Activated B cell treated with CpG ODN at 0.5 μM for 24 hours (primary cell): Measurements from ENCODE around the gene FAM117B. TPM values are rescaled to one million over a fixed set of nuclear protein-coding genes. Genes with fewer than 3 reads are reported as not detected.
A peak's percentile ranks its signal among the peaks of the same experiment; 100 is the strongest.

Experiments
- ATAC-seq: fragments of 200-7000 bp; cut with Tn5 transposase; one replicate; pipeline ENCODE4 v1.10.0; 2021; ENCODE audit warnings: low read depth, mild to moderate bottlenecking, moderate library complexity
- CTCF ChIA-PET: fragments of 350-600 bp; sonication (Branson Sonifier 250); formaldehyde crosslinking; loops from one replicate; lab custom pipeline; 2021; ENCODE audit warnings: antibody characterized with exemption; lab: Charles Lee
- POLR2A ChIA-PET: fragments of 350-600 bp; sonication (Branson Sonifier 250); formaldehyde crosslinking; loops from one replicate; lab custom pipeline; 2021; ENCODE audit warnings: antibody characterized with exemption; lab: Charles Lee
- DNase-seq: peaks from one replicate; pipeline ENCODE4 v3.0.0; 2022
- H3K27ac Mint-ChIP-seq: one replicate; pipeline ENCODE4 v1.8.0; 2020; ENCODE audit warnings: mixed read lengths
- H3K27me3 Mint-ChIP-seq: one replicate; pipeline ENCODE4 v1.8.0; 2021; ENCODE audit warnings: mixed read lengths
- H3K36me3 Mint-ChIP-seq: one replicate; pipeline ENCODE4 v1.8.0; 2021; ENCODE audit warnings: low read depth, mixed read lengths
- H3K4me1 Mint-ChIP-seq: one replicate; pipeline ENCODE4 v1.8.0; 2021; ENCODE audit warnings: mixed read lengths
- H3K4me3 Mint-ChIP-seq: one replicate; pipeline ENCODE4 v1.8.0; 2020; ENCODE audit warnings: mild to moderate bottlenecking, mixed read lengths
- H3K9me3 Mint-ChIP-seq: one replicate; pipeline ENCODE4 v1.8.0; 2020; ENCODE audit warnings: mixed read lengths
- CTCF ChIP-seq: fragments of 200-600 bp; IDR thresholded peaks from one replicate; pipeline ENCODE4 v1.8.0; 2022; ENCODE audit warnings: antibody characterized with exemption, mild to moderate bottlenecking
- intact Hi-C: fragments of 100-400 bp; cut with micrococcal nuclease; formaldehyde crosslinking; loops from one replicate; pipeline ENCODE4 v1.15.1; 2024
- total RNA-seq: library from RNA; stranded (reverse); gene quantifications from 2 replicates; pipeline ENCODE4 v1.2.3, GENCODE V29; 2022

Gene FAM117B
- total RNA-seq, 1 donor from 2014 or later, result 22.5 TPM

- H3K27ac Mint-ChIP-seq, result peak overlapping the region; percentile 92
- no peak overlapping the region for H3K4me3 Mint-ChIP-seq
- CTCF ChIA-PET, result no interaction called here
- no peak for DNase-seq
- POLR2A ChIA-PET, result interaction anchor here (0.9 to 3.2 kb wide), 3 partner anchors 83 to 141 kb away, joined by 3 to 56 read pairs (median 4); partner anchors contain the start of gene FAM117B
- H3K36me3 Mint-ChIP-seq, result peaks cover 37% of the 10 kb centered on the region
- peaks cover 58% of the 10 kb centered on the region for H3K4me1 Mint-ChIP-seq
- no peak for TF ChIP-seq CTCF
- intact Hi-C loops, result no loop called here
- H3K9me3 Mint-ChIP-seq, result peaks cover 13% of the 10 kb centered on the region
- ATAC-seq, result no peak
- H3K27me3 Mint-ChIP-seq, result no peaks in the 10 kb centered on the region
Observed at GRCh38 chr2:202749477-202749876, 114.7 kb downstream of the FAM117B start.

GRCh38 chr2:202750763-202751427, 116.1 kb downstream of the FAM117B start:
- H3K27me3 Mint-ChIP-seq, result no peaks in the 10 kb centered on the region
- H3K4me1 Mint-ChIP-seq, result peaks cover 51% of the 10 kb centered on the region
- ChIA-PET CTCF (interaction anchor here (1.1 to 1.4 kb wide), 2 partner anchors 48 to 162 kb away, joined by 3 to 4 read pairs; no protein-coding TSS in a partner anchor), POLR2A (interaction anchor here (0.6 to 3.2 kb wide), 11 partner anchors 8 to 179 kb away, joined by 3 to 56 read pairs (median 3); partner anchors contain the start of genes CARF and FAM117B)
- no peak for TF ChIP-seq CTCF
- DNase-seq (no peak), ATAC-seq (peak; percentile 85)
- peaks cover 39% of the 10 kb centered on the region for H3K36me3 Mint-ChIP-seq
- peak overlapping the region; percentile 54 for H3K4me3 Mint-ChIP-seq
- intact Hi-C loops, result loop anchor here (1.0 to 10.0 kb wide), 7 partner anchors 11 to 376 kb away; partner anchors contain the start of genes BMPR2, CARF, FAM117B and ICA1L
- H3K27ac Mint-ChIP-seq, result peak overlapping the region; percentile 92
- peaks cover 6% of the 10 kb centered on the region for H3K9me3 Mint-ChIP-seq

GRCh38 chr2:202752071-202752470, 117.3 kb downstream of the FAM117B start:
- Mint-ChIP-seq H3K4me1 (peaks cover 49% of the 10 kb centered on the region), H3K4me3 (no peak overlapping the region)

GRCh38 chr2:202754936-202755335, 120.2 kb downstream of the FAM117B start:
- peak overlapping the region; percentile 20 for H3K27ac Mint-ChIP-seq
- ATAC-seq, result no peak
- H3K36me3 Mint-ChIP-seq, result peaks cover 64% of the 10 kb centered on the region
- H3K27me3 Mint-ChIP-seq, result no peaks in the 10 kb centered on the region
- POLR2A ChIA-PET, result no interaction called here
- no peak for DNase-seq
- no peak for TF ChIP-seq CTCF
- peaks cover 31% of the 10 kb centered on the region for H3K4me1 Mint-ChIP-seq
- H3K9me3 Mint-ChIP-seq, result no peaks in the 10 kb centered on the region
- no peak overlapping the region for H3K4me3 Mint-ChIP-seq
- CTCF ChIA-PET, result no interaction called here
- intact Hi-C loops, result loop anchor here (5.0 to 10.0 kb wide), 2 partner anchors 157 to 380 kb away; partner anchors contain the start of genes BMPR2, CARF and WDR12

More at GRCh38 chr2:202752071-202752470, 117.3 kb downstream of the FAM117B start:
- no peak for TF ChIP-seq CTCF
- DNase-seq, result no peak
- POLR2A ChIA-PET, result interaction anchor here (0.5 to 3.2 kb wide), 9 partner anchors 12 to 1012 kb away, joined by 3 to 56 read pairs (median 5); partner anchors contain the start of gene FAM117B
- Mint-ChIP-seq H3K27me3 (no peaks in the 10 kb centered on the region), H3K36me3 (peaks cover 40% of the 10 kb centered on the region), H3K27ac (peak overlapping the region; percentile 61), H3K9me3 (peaks cover 2% of the 10 kb centered on the region)
- ATAC-seq, result no peak
- CTCF ChIA-PET, result interaction anchor here (1.4 kb wide), 1 partner anchor 163 kb away, joined by 4 read pairs; no protein-coding TSS in a partner anchor
- intact Hi-C loops, result loop anchor here (5.0 to 10.0 kb wide), 2 partner anchors 160 to 377 kb away; partner anchors contain the start of genes BMPR2, CARF and WDR12

- H3K27me3 Mint-ChIP-seq, result no peaks in the 10 kb centered on the region
- ATAC-seq, result no peak
- no peak for DNase-seq
- CTCF ChIA-PET, result no interaction called here
- peaks cover 77% of the 10 kb centered on the region for H3K36me3 Mint-ChIP-seq
- POLR2A ChIA-PET, result no interaction called here
- H3K4me1 Mint-ChIP-seq, result peaks cover 17% of the 10 kb centered on the region
- H3K9me3 Mint-ChIP-seq, result no peaks in the 10 kb centered on the region
- TF ChIP-seq CTCF, result no peak
- H3K4me3 Mint-ChIP-seq, result no peak overlapping the region
- H3K27ac Mint-ChIP-seq, result no peak overlapping the region
- intact Hi-C loops, result loop anchor here (10.0 kb wide), 1 partner anchor 382 kb away; the partner anchor contains the start of gene BMPR2
Observed at GRCh38 chr2:202756598-202756997, 121.8 kb downstream of the FAM117B start.
